ENCODE data around the gene PTHLH.

GRCh38 chr12:27995406-27995805 is 22.9 kb upstream of the PTHLH start:
- TF ChIP-seq YY1 (IDR thresholded peaks at IDR 0.05; ENCODE audit: insufficient read depth, insufficient read length): no peak
- no peak for TF ChIP-seq SUZ12 (IDR thresholded peaks at IDR 0.05; ENCODE audit: extremely low read depth, insufficient read depth, insufficient read length)

All from NT2/D1 (cell line).